HL-60 (cell line): ENCODE results near the gene RAD23A.

Experiments used
- DNase-seq, 2 experiments: peaks; one replicate each; pipeline ENCODE4 v3.0.0-alpha.2; 2010 to 2020; ENCODE audit warnings: low read depth in 1 of 2, low spot score in 1 of 2
- H3K27ac ChIP-seq: fragments of 250-450 bp; sonication (Bioruptor Pico); replicated peaks from 2 replicates; pipeline ENCODE4 v1.5.1; 2020; ENCODE audit warnings: mild to moderate bottlenecking, moderate library complexity
- H3K27me3 ChIP-seq: fragments of 250-450 bp; sonication (Bioruptor Pico); 2 replicates; pipeline ENCODE4 v1.5.1; 2021; ENCODE audit warnings: mild to moderate bottlenecking, moderate library complexity; ENCODE audit not compliant: insufficient read depth, poor library complexity, severe bottlenecking
- H3K4me3 ChIP-seq: replicated peaks from 2 replicates; pipeline ENCODE4 v1.5.1; 2011; ENCODE audit warnings: mild to moderate bottlenecking, control low read depth, low read length; ENCODE audit not compliant: insufficient read depth
- GABPA ChIP-seq: IDR thresholded peaks from 2 replicates; pipeline ENCODE4 v1.6.1; 2012; ENCODE audit warnings: low read depth
- POLR2AphosphoS5 ChIP-seq: IDR thresholded peaks from 2 replicates; pipeline ENCODE4 v1.6.1; 2012; ENCODE audit warnings: low read depth
- SPI1 ChIP-seq: IDR thresholded peaks from 2 replicates; pipeline ENCODE4 v1.6.1; 2012; ENCODE audit warnings: low read depth, mild to moderate bottlenecking, borderline replicate concordance
- TF ChIP-seq, protein P1 (sequence below): IDR thresholded peaks from one replicate; pipeline ENCODE4 v1.5.1; 2011; ENCODE audit warnings: low read length, control low read depth, inconsistent platforms; ENCODE audit not compliant: insufficient read depth
- TF ChIP-seq, protein P2 (sequence below): IDR thresholded peaks from 2 replicates; pipeline ENCODE4 v1.6.1; 2012; ENCODE audit warnings: low read depth; ENCODE audit not compliant: insufficient replicate concordance

RAD23A gene

GRCh38 chr19:12990853-12991252 is 45.2 kb downstream of the RAD23A start:
- TF ChIP-seq, protein P1, sequence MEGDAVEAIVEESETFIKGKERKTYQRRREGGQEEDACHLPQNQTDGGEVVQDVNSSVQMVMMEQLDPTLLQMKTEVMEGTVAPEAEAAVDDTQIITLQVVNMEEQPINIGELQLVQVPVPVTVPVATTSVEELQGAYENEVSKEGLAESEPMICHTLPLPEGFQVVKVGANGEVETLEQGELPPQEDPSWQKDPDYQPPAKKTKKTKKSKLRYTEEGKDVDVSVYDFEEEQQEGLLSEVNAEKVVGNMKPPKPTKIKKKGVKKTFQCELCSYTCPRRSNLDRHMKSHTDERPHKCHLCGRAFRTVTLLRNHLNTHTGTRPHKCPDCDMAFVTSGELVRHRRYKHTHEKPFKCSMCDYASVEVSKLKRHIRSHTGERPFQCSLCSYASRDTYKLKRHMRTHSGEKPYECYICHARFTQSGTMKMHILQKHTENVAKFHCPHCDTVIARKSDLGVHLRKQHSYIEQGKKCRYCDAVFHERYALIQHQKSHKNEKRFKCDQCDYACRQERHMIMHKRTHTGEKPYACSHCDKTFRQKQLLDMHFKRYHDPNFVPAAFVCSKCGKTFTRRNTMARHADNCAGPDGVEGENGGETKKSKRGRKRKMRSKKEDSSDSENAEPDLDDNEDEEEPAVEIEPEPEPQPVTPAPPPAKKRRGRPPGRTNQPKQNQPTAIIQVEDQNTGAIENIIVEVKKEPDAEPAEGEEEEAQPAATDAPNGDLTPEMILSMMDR, result no peak
- no peak for TF ChIP-seq SPI1
- no peak for TF ChIP-seq POLR2AphosphoS5
- no peak for TF ChIP-seq GABPA
- TF ChIP-seq, protein P2, sequence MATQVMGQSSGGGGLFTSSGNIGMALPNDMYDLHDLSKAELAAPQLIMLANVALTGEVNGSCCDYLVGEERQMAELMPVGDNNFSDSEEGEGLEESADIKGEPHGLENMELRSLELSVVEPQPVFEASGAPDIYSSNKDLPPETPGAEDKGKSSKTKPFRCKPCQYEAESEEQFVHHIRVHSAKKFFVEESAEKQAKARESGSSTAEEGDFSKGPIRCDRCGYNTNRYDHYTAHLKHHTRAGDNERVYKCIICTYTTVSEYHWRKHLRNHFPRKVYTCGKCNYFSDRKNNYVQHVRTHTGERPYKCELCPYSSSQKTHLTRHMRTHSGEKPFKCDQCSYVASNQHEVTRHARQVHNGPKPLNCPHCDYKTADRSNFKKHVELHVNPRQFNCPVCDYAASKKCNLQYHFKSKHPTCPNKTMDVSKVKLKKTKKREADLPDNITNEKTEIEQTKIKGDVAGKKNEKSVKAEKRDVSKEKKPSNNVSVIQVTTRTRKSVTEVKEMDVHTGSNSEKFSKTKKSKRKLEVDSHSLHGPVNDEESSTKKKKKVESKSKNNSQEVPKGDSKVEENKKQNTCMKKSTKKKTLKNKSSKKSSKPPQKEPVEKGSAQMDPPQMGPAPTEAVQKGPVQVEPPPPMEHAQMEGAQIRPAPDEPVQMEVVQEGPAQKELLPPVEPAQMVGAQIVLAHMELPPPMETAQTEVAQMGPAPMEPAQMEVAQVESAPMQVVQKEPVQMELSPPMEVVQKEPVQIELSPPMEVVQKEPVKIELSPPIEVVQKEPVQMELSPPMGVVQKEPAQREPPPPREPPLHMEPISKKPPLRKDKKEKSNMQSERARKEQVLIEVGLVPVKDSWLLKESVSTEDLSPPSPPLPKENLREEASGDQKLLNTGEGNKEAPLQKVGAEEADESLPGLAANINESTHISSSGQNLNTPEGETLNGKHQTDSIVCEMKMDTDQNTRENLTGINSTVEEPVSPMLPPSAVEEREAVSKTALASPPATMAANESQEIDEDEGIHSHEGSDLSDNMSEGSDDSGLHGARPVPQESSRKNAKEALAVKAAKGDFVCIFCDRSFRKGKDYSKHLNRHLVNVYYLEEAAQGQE, result no peak
- Histone ChIP-seq H3K4me3 (no peak overlapping the region), H3K27ac (no peak overlapping the region), H3K27me3 (no peaks in the 10 kb centered on the region)
- DNase-seq, result no peak

DNA sequence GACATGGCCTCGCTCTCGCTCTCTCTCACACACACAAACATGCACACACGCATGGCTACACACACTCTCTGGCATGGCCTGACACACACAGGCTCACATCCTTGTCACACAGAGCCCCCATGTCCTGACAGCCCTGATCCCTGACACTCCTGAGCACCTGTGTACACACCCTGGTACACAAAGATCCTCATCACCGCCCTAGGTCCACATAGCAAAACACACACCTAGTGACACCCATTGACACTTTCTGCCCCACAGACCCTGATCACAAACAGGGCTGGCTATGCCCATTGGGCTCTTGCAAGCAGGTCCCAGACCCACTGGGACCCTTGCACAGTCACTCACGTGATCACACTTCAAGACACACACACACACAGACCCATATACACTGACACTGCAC is 45.6 kb downstream of the RAD23A start:
- DNase-seq, result no peak
- no peak overlapping the region for H3K4me3 ChIP-seq
- no peak overlapping the region for H3K27ac ChIP-seq
- no peaks in the 10 kb centered on the region for H3K27me3 ChIP-seq
- TF ChIP-seq, protein P1, result no peak
- TF ChIP-seq GABPA (no peak), SPI1 (no peak), POLR2AphosphoS5 (no peak)
- TF ChIP-seq, protein P2, result no peak

- no peak for TF ChIP-seq SPI1
- TF ChIP-seq POLR2AphosphoS5, result no peak
- TF ChIP-seq, protein P1, result no peak
- TF ChIP-seq, protein P2, result no peak
- TF ChIP-seq GABPA, result no peak
- Histone ChIP-seq H3K27me3 (no peaks in the 10 kb centered on the region), H3K27ac (no peak overlapping the region), H3K4me3 (no peak overlapping the region)
- DNase-seq, result no peak
Measured at GRCh38 chr19:12992729-12993128, 47.1 kb downstream of the RAD23A start.
